WI38 (cell line): Measurements from ENCODE around the gene LMAN2.
A peak's percentile ranks its signal among the peaks of the same experiment; 100 is the strongest.

ENCODE experiments used
- H3K4me3 ChIP-seq: 2 replicates; pipeline ENCODE4 v1.5.1; 2011; ENCODE audit warnings: low read depth, mild to moderate bottlenecking, control low read depth, low read length
- TF ChIP-seq, protein P1 (sequence below): IDR thresholded peaks from 2 replicates; pipeline ENCODE4 v1.5.1; 2012; ENCODE audit warnings: low read depth, mild to moderate bottlenecking, control low read depth, low read length

Gene LMAN2

DNA sequence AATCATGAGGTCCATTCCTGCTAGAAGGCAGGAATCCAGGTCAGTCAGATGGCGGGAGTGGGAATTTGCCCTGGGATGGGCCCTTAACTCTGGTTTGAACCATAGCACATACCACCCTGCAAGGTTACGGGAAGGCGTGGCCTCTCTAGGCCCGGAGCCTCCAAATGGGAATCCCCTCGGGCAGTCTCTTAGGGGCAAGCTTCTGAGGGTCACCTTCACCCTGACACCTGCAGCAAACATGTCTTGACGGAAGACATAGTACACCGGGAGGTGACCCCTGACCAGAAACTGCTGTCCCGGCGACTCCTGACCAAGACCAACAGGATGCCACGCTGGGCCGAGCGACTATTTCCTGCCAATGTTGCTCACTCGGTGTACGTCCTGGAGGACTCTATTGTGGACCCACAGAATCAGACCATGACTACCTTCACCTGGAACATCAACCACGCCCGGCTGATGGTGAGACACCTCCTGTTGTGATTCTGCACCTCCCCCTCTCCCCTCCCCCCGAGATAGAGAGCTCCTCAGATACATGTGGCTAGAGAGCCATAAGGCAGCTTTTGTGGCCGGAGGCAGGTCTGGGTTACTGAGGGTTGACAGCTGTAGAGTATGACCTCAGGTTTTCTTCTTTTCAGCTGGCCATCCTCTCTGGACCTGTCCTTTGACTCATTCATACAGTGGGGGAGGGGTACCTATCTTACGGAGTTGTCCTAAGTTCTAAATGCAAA, 46.9 kb downstream of the LMAN2 start:
- peak overlapping the region; percentile 91 for H3K4me3 ChIP-seq
- TF ChIP-seq, protein P1, sequence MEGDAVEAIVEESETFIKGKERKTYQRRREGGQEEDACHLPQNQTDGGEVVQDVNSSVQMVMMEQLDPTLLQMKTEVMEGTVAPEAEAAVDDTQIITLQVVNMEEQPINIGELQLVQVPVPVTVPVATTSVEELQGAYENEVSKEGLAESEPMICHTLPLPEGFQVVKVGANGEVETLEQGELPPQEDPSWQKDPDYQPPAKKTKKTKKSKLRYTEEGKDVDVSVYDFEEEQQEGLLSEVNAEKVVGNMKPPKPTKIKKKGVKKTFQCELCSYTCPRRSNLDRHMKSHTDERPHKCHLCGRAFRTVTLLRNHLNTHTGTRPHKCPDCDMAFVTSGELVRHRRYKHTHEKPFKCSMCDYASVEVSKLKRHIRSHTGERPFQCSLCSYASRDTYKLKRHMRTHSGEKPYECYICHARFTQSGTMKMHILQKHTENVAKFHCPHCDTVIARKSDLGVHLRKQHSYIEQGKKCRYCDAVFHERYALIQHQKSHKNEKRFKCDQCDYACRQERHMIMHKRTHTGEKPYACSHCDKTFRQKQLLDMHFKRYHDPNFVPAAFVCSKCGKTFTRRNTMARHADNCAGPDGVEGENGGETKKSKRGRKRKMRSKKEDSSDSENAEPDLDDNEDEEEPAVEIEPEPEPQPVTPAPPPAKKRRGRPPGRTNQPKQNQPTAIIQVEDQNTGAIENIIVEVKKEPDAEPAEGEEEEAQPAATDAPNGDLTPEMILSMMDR, result no peak

DNA sequence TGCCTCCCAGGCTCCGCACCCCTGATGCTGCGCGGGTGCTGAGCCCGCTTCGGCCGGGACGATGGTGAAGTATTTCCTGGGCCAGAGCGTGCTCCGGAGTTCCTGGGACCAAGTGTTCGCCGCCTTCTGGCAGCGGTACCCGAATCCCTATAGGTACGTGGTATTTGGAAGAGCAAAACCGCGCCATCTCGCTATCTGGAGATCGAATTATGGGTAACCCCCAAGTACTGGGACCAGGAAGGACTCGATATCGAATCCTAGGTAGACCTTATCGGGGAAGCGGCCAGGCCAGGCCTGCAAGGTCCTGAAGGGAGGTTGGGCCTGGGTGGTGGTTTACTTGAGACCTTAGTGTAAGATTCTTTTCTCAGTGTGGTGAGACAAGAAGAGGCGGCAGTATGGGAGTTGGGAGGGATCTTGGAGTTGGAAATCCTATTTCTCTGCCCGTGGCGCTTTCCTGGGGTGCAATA, 47.5 kb downstream of the LMAN2 start:
- H3K4me3 ChIP-seq, result peak overlapping the region; percentile 91
- TF ChIP-seq, protein P1, result no peak

DNA sequence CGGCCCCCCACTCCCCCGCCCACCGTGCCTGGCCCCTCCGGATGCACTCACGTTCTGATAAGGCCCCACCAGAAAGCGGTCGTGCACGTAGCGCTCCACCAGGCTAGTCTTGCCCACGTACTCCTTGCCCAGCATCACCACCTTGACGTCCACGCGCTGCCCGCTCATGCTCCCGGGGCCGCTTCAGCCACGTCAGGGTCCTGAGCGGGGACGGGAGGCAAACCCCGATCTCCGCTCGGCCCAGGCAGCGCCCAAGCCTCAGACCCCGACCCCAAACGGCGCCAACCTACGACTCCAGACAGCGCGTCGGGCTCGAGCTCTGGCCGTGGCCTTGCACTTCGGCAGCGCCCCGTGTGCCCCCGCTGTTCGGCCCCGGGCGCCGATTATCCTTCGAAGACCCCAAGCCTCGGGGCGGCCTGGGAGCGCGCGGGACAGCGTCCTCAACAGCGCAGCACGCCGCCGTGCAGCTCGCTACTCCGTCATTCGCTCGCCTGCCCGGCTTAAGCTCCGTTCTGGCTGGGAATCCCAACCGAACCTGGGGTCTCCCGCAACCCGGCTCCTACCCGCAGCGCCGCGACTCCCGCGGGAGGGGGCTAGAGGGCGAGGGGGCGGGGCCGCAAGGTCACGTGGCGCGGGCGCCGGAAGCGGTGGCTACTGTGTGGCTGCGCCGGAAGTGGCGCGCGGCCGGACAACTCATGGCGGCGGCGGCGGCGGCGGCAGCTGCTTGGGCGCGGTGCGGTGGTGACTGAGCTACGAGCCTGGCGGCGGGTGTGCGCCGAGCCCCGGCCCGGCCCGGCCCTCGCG, 48.1 kb downstream of the LMAN2 start, which contains the start of the genes PRELID1 and RAB24:
Gene PRELID1, plus strand, starts transcription at position 679 of the 804 bp plus-strand sequence. CDS start 187 bp downstream, outside the sequence.
Gene RAB24, minus strand, starts transcription at position 599 of the 804 bp plus-strand sequence. Its CDS starts 431 bp downstream, at position 168.
- H3K4me3 ChIP-seq, result peak within 1 kb of the TSS; percentile 91
- TF ChIP-seq, protein P1, result 0 out of 2 replicates have a peak, but pooled peaks have one; percentile 7

DNA sequence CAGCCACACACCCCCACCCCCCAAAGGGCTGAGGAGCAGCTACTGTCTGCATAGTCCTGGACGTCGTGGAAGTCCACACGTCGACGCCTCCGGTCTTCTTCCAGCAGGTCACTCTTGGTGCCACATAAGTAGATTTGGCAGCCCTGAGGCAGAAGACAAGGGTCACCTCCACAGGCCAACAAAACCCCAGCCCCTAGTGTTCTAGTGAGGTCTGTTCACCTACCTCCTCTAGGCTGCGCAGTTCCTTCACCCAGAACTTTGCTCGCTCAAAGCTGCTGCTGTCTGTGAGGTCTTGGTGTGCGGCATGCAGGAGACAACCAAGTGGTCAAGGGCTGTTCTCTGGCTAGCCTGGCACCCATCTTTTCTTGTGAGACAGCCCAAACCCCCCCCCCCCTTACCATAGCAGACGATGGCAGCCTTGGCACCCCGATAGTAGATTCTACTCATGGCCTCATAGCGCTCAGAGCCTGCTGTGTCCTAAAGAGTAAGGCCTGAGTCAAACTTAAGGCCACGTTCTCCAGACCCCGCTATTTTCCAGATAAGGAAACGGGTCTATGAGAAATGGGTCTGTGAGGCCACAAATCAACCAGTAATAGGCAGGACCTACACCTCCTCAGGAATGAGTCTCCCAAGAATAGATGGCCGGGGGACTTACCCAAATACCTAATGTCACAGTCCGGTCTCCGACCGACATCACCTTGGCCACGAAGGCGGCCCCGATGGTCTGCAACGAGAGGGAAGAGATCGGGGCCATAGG, 48.9 kb downstream of the LMAN2 start:
- TF ChIP-seq, protein P1, result no peak
- peak overlapping the region; percentile 91 for H3K4me3 ChIP-seq

DNA sequence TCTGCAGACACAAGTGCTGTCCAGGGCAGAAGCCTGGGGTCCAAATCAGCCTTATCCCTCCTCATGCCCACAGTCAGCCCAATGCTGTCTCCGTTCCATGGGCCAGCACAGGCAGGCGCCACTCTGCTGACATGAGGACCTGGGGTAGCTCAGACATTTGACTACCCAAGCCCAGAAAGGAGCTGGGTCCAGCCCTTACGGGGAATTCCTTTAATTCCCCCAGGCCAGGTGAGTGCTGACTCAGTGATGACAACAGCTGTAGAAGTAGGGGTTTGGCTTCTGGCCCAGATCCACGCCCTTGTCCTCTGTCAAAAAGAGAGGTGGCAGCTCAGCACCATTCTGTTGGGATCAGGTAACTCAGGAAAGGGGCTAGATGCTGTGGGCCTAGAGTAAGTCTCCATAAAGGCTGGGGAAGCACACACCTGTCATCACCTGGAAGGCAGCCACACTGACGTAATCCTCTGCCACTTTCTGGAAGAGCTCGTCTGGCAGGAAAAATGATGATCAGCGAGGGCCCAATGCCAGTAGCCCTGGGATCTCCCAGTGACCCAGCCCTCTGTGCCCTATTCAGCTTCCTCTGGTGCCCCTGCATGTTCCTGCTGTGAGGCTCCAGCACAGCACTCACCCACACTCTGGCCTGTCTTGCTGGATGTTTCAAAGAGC, 49.8 kb downstream of the LMAN2 start:
- TF ChIP-seq, protein P1, result no peak
- H3K4me3 ChIP-seq, result no peak overlapping the region

DNA sequence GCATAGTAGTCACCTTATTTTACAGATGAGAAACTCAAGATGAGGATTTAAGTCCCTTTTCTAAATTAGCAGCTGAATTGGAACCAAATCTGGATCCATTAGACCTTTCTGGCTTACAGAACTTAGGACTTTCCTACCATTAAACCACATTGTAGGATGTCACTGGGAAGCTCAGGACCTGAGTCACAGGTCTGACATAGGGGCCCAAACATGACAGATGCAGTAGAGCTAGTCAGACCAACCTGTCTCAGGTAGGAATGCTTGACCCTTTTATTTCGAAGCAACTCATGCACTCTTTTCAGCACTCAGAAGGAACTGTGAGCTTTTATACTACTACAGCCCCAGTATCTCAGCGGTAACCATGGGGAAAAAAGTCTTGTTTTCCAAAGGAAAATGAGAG, 50.5 kb downstream of the LMAN2 start:
- no peak overlapping the region for H3K4me3 ChIP-seq
- TF ChIP-seq, protein P1, result no peak
